Esophagus squamous epithelium (tissue), 4 donors: Measurements from ENCODE around the gene CATSPER3.

Source experiments
- CTCF ChIP-seq, 6 experiments: fragments of 450-650 bp in 4 of 6; fragments of 200-600 bp in 2 of 6; sonication (generic) in 2 of 6; IDR thresholded peaks; one replicate each; pipeline ENCODE4 v1.5.1; 2016 to 2019; ENCODE audit warnings: antibody characterized with exemption in 6 of 6, mild to moderate bottlenecking in 4 of 6, moderate library complexity in 4 of 6
- POLR2A ChIP-seq, 4 donors: fragments of 450-650 bp; IDR thresholded peaks; one replicate each; pipeline ENCODE4 v1.6.1; 2017; ENCODE audit warnings: antibody characterized with exemption in 4 of 4, mild to moderate bottlenecking in 4 of 4, moderate library complexity in 3 of 4

GRCh38 chr5:135060021-135060420 is 92.3 kb downstream of the CATSPER3 start:
- TF ChIP-seq CTCF (IDR thresholded peaks at IDR 0.05) (no peak), POLR2A (IDR thresholded peaks at IDR 0.05) (no peak)
